ENCODE results near the gene RNH1.

DNA sequence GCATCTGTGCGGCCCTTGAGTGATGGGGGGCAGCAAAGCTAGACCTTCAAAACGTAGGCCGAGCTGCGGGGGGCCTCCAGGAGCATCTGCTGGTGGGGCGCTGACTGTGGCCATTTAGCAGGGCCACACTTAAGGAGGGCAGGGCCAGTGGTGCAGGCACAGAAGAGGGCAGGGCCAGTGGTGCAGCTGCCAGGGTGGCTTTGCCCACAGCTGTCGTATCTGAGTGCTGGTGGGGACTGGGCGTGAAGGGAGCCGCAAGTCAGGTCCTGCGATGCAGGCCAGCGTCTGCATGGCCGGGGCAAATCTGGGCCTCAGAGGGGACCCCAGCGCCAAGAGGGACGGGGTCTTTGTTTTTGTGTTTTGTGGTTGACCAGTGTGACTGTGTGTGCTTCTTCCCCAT is 27.7 kb downstream of the RNH1 start:
- TF ChIP-seq, protein P1, sequence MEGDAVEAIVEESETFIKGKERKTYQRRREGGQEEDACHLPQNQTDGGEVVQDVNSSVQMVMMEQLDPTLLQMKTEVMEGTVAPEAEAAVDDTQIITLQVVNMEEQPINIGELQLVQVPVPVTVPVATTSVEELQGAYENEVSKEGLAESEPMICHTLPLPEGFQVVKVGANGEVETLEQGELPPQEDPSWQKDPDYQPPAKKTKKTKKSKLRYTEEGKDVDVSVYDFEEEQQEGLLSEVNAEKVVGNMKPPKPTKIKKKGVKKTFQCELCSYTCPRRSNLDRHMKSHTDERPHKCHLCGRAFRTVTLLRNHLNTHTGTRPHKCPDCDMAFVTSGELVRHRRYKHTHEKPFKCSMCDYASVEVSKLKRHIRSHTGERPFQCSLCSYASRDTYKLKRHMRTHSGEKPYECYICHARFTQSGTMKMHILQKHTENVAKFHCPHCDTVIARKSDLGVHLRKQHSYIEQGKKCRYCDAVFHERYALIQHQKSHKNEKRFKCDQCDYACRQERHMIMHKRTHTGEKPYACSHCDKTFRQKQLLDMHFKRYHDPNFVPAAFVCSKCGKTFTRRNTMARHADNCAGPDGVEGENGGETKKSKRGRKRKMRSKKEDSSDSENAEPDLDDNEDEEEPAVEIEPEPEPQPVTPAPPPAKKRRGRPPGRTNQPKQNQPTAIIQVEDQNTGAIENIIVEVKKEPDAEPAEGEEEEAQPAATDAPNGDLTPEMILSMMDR (IDR thresholded peaks at IDR 0.05; ENCODE audit: insufficient read depth, low read length, poor library complexity, severe bottlenecking): no peak
- TF ChIP-seq EZH2phosphoT487 (conservative IDR thresholded peaks at IDR 0.05; ENCODE audit: low read length): no peak
